Thyroid gland (tissue), 4 donors: Measurements from ENCODE around the gene HIVEP1.

Experiments used
- POLR2A ChIP-seq, 2 donors: fragments of 450-650 bp; IDR thresholded peaks; one replicate each; pipeline ENCODE4 v1.6.1; 2017; ENCODE audit warnings: antibody characterized with exemption in 2 of 2, mild to moderate bottlenecking in 2 of 2, moderate library complexity in 1 of 2
- TF ChIP-seq, protein P1 (sequence below), 6 experiments: fragments of 200-600 bp in 3 of 6; fragments of 450-650 bp in 3 of 6; sonication (generic) in 3 of 6; IDR thresholded peaks; one replicate each; pipeline ENCODE4 v1.5.1; 2016 to 2019; ENCODE audit warnings: antibody characterized with exemption in 6 of 6, mild to moderate bottlenecking in 2 of 6, inconsistent platforms in 1 of 6, moderate library complexity in 1 of 6

DNA sequence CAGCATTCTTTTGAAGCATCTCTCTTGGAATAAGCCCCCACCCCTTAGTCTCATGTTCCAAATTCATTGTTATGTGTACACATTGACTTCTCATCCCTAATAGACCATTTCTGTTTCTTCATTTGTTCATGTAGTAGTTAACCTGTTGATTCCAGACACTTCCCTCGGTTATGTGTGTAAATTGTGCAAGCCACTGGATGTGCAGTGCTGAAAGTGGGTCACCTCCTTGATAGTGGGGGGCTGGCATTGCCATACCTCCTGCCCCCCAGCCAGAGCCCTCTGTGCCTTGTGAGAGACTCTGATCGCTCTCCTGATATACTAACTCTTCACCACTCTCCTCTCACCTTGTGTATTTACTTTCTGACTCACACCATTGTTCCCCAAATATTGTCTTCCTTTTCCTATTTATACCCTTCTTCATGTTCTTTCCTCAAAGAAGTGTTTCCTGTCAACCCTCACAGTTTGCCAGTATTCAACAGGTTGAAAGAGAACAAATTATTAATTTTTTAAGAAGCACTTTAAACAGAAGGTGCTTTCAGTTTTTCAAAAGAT is 59.0 kb downstream of the HIVEP1 start:
- TF ChIP-seq, protein P1, sequence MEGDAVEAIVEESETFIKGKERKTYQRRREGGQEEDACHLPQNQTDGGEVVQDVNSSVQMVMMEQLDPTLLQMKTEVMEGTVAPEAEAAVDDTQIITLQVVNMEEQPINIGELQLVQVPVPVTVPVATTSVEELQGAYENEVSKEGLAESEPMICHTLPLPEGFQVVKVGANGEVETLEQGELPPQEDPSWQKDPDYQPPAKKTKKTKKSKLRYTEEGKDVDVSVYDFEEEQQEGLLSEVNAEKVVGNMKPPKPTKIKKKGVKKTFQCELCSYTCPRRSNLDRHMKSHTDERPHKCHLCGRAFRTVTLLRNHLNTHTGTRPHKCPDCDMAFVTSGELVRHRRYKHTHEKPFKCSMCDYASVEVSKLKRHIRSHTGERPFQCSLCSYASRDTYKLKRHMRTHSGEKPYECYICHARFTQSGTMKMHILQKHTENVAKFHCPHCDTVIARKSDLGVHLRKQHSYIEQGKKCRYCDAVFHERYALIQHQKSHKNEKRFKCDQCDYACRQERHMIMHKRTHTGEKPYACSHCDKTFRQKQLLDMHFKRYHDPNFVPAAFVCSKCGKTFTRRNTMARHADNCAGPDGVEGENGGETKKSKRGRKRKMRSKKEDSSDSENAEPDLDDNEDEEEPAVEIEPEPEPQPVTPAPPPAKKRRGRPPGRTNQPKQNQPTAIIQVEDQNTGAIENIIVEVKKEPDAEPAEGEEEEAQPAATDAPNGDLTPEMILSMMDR (IDR thresholded peaks at IDR 0.05) = no peak
- no peak for TF ChIP-seq POLR2A (IDR thresholded peaks at IDR 0.05)
